SU-DHL-6 (cell line): ENCODE data around the gene PTCD2.

Source experiments
- H2AFZ ChIP-seq: fragments of 200-600 bp; sonication (generic); 2 replicates; pipeline ENCODE4 v1.6.1; 2014; ENCODE audit warnings: low read depth, mild to moderate bottlenecking, moderate library complexity, mixed read lengths, antibody characterized with exemption, low read length; ENCODE audit not compliant: severe bottlenecking
- H3F3A ChIP-seq: fragments of 200-600 bp; shearing (Covaris generic); 2 replicates; pipeline ENCODE4 v1.6.0; 2016; ENCODE audit warnings: antibody characterized with exemption, mild to moderate bottlenecking; ENCODE audit not compliant: insufficient read depth
- H3K27ac ChIP-seq: fragments of 200-600 bp; sonication (generic); 2 replicates; pipeline ENCODE4 v1.5.1; 2016; ENCODE audit warnings: low read depth, mild to moderate bottlenecking, low read length, moderate library complexity, mixed read lengths
- H3K27me3 ChIP-seq: fragments of 200-600 bp; sonication (generic), shearing (Covaris generic); 2 replicates; pipeline ENCODE4 v1.6.0; 2014; ENCODE audit warnings: mild to moderate bottlenecking, low read length
- H3K36me3 ChIP-seq: fragments of 200-600 bp; sonication (generic); 2 replicates; pipeline ENCODE4 v1.6.1; 2014; ENCODE audit warnings: mild to moderate bottlenecking, low read length, mixed read lengths
- H3K4me2 ChIP-seq: fragments of 300-600, 200-600 bp; shearing (Covaris generic), sonication (generic); 2 replicates; pipeline ENCODE4 v1.6.0; 2014; ENCODE audit warnings: low read length, low read depth, mild to moderate bottlenecking; ENCODE audit not compliant: poor library complexity, severe bottlenecking
- H3K4me3 ChIP-seq: fragments of 200-600 bp; sonication (generic); 2 replicates; pipeline ENCODE4 v1.5.1; 2014; ENCODE audit warnings: antibody characterized with exemption, low read length, mild to moderate bottlenecking, mixed read lengths; ENCODE audit not compliant: insufficient read depth, poor library complexity, severe bottlenecking
- H3K79me2 ChIP-seq: fragments of 200-600 bp; sonication (generic); 2 replicates; pipeline ENCODE4 v1.6.1; 2014; ENCODE audit warnings: mild to moderate bottlenecking, low read length, moderate library complexity; ENCODE audit not compliant: insufficient read depth
- H3K9ac ChIP-seq: fragments of 200-600 bp; sonication (generic); 2 replicates; pipeline ENCODE4 v1.7.0; 2014; ENCODE audit warnings: mild to moderate bottlenecking, low read length
- H3K9me2 ChIP-seq: fragments of 200-600 bp; sonication (generic); replicated peaks from 2 replicates; pipeline ENCODE4 v1.6.1; 2014; ENCODE audit warnings: low read length; ENCODE audit not compliant: insufficient read depth
- H3K9me3 ChIP-seq: fragments of 200-600 bp; sonication (generic); 2 replicates; pipeline ENCODE4 v1.6.1; 2014; ENCODE audit warnings: low read length, mixed read lengths; ENCODE audit not compliant: insufficient read depth
- H4K20me1 ChIP-seq: fragments of 200-600 bp; sonication (generic); 2 replicates; pipeline ENCODE4 v1.6.1; 2014; ENCODE audit warnings: low read depth, mild to moderate bottlenecking, antibody characterized with exemption, low read length, moderate library complexity, mixed read lengths
- EZH2phosphoT487 ChIP-seq: fragments of 200-600 bp; sonication (generic), shearing (Covaris generic); conservative IDR thresholded peaks from 2 replicates; pipeline ENCODE4 v1.6.1; 2018; ENCODE audit warnings: mild to moderate bottlenecking, antibody characterized with exemption, low read length, moderate library complexity, mixed read lengths
- TF ChIP-seq, protein P1 (sequence below): fragments of 200-600 bp; sonication (generic); IDR thresholded peaks from one replicate; pipeline ENCODE4 v1.5.1; 2017; ENCODE audit warnings: antibody characterized with exemption, mild to moderate bottlenecking, low read length, moderate library complexity; ENCODE audit not compliant: insufficient read depth, poor library complexity, severe bottlenecking

The PTCD2 gene

GRCh38 chr5:72286798-72287197 is 33.4 kb upstream of the PTCD2 start:
- TF ChIP-seq, protein P1, sequence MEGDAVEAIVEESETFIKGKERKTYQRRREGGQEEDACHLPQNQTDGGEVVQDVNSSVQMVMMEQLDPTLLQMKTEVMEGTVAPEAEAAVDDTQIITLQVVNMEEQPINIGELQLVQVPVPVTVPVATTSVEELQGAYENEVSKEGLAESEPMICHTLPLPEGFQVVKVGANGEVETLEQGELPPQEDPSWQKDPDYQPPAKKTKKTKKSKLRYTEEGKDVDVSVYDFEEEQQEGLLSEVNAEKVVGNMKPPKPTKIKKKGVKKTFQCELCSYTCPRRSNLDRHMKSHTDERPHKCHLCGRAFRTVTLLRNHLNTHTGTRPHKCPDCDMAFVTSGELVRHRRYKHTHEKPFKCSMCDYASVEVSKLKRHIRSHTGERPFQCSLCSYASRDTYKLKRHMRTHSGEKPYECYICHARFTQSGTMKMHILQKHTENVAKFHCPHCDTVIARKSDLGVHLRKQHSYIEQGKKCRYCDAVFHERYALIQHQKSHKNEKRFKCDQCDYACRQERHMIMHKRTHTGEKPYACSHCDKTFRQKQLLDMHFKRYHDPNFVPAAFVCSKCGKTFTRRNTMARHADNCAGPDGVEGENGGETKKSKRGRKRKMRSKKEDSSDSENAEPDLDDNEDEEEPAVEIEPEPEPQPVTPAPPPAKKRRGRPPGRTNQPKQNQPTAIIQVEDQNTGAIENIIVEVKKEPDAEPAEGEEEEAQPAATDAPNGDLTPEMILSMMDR = no peak
- TF ChIP-seq EZH2phosphoT487 = no peak

GRCh38 chr5:72288924-72289323 is 31.2 kb upstream of the PTCD2 start:
- Histone ChIP-seq H3K9me2 (no peaks in the 10 kb centered on the region), H3K36me3 (peaks cover 18% of the 10 kb centered on the region), H3K4me3 (no peak overlapping the region), H3K79me2 (peaks cover 37% of the 10 kb centered on the region), H3K4me2 (no peak overlapping the region), H3F3A (peaks cover 40% of the 10 kb centered on the region), H4K20me1 (no peaks in the 10 kb centered on the region), H3K9me3 (no peaks in the 10 kb centered on the region), H2AFZ (no peak overlapping the region), H3K27ac (0 out of 2 replicates have a peak overlapping the region, but pooled peaks have one; percentile 13), H3K9ac (no peak overlapping the region), H3K27me3 (no peaks in the 10 kb centered on the region)
- TF ChIP-seq, protein P1 = no peak
- TF ChIP-seq EZH2phosphoT487 = no peak

More at GRCh38 chr5:72286798-72287197, 33.4 kb upstream of the PTCD2 start:
- Histone ChIP-seq H4K20me1 (no peaks in the 10 kb centered on the region), H3K4me3 (no peak overlapping the region), H3K9ac (no peak overlapping the region), H3K9me2 (no peaks in the 10 kb centered on the region), H2AFZ (no peak overlapping the region), H3K27ac (no peak overlapping the region), H3K79me2 (peaks cover 21% of the 10 kb centered on the region; the same call in 1 of the 2 replicates), H3F3A (peaks cover 28% of the 10 kb centered on the region), H3K36me3 (peaks cover 28% of the 10 kb centered on the region), H3K4me2 (no peak overlapping the region), H3K27me3 (no peaks in the 10 kb centered on the region), H3K9me3 (no peaks in the 10 kb centered on the region)

GRCh38 chr5:72290356-72291133 is 29.6 kb upstream of the PTCD2 start:
- TF ChIP-seq, protein P1 = no peak
- TF ChIP-seq EZH2phosphoT487 = no peak
- no peaks in the 10 kb centered on the region for H3K9me3 ChIP-seq
- H3K9me2 ChIP-seq = no peaks in the 10 kb centered on the region
- H4K20me1 ChIP-seq = no peaks in the 10 kb centered on the region
- H3K27me3 ChIP-seq = no peaks in the 10 kb centered on the region
- peak overlapping the region; percentile 100 for H3K4me2 ChIP-seq
- peak overlapping the region; percentile 36 for H3K4me3 ChIP-seq
- peaks cover 56% of the 10 kb centered on the region for H3F3A ChIP-seq
- H3K79me2 ChIP-seq = peaks cover 53% of the 10 kb centered on the region
- H3K27ac ChIP-seq = peak overlapping the region; percentile 97
- H3K36me3 ChIP-seq = peaks cover 17% of the 10 kb centered on the region
- no peak overlapping the region for H2AFZ ChIP-seq
- peak overlapping the region; percentile 48 for H3K9ac ChIP-seq
